Immature natural killer cell (primary cell): ENCODE results near the gene DNAH14. TPM values are rescaled to one million over a fixed set of nuclear protein-coding genes. Genes with fewer than 3 reads are reported as not detected.
"Not testable (repeated sequence)": the region's sequence is repeated elsewhere in the genome, so short reads cannot be mapped to it uniquely, and the experiment has no call there.

Source experiments
- DNase-seq, 3 donors: peaks; one replicate each; pipeline ENCODE4 v3.0.0; 2022; ENCODE audit warnings: mixed read lengths in 1 of 3
- H3K27ac Mint-ChIP-seq, 6 donors: one replicate each; pipeline ENCODE4 v1.8.0; 2020; ENCODE audit warnings: mixed read lengths in 6 of 6, mild to moderate bottlenecking in 5 of 6, inconsistent platforms in 4 of 6, moderate library complexity in 3 of 6
- H3K27me3 Mint-ChIP-seq, 3 donors: one replicate each; pipeline ENCODE4 v1.8.0; 2020 to 2021; ENCODE audit warnings: low read depth in 3 of 3, mild to moderate bottlenecking in 3 of 3, mixed read lengths in 3 of 3, moderate library complexity in 3 of 3, inconsistent platforms in 1 of 3
- H3K36me3 Mint-ChIP-seq, 3 donors: one replicate each; pipeline ENCODE4 v1.8.0; 2020; ENCODE audit warnings: mixed read lengths in 3 of 3, inconsistent platforms in 2 of 3, mild to moderate bottlenecking in 2 of 3
- H3K4me1 Mint-ChIP-seq, 2 donors: one replicate each; pipeline ENCODE4 v1.8.0; 2020; ENCODE audit warnings: inconsistent platforms in 2 of 2, mild to moderate bottlenecking in 2 of 2, mixed read lengths in 2 of 2, moderate library complexity in 1 of 2
- H3K4me3 Mint-ChIP-seq, 5 donors: one replicate each; pipeline ENCODE4 v1.8.0; 2020; ENCODE audit warnings: mild to moderate bottlenecking in 5 of 5, mixed read lengths in 5 of 5, inconsistent platforms in 3 of 5, moderate library complexity in 3 of 5
- H3K9me3 Mint-ChIP-seq, 6 donors: one replicate each; pipeline ENCODE4 v1.8.0; 2020; ENCODE audit warnings: mild to moderate bottlenecking in 6 of 6, mixed read lengths in 6 of 6, inconsistent platforms in 4 of 6, moderate library complexity in 3 of 6
- polyA plus RNA-seq, 3 donors: library from polyadenylated mRNA; unstranded; fragments of 300-500 nt; fragmentation: Illumina TruSeq; gene quantifications; one replicate each; pipeline ENCODE4 v1.2.3, GENCODE V29; 2021

Gene DNAH14
- polyA plus RNA-seq, 3 donors from 2014 or later = 0.14 to 2.3 (median 1.4) TPM

GRCh38 chr1:225280563-225280962, 351.1 kb downstream of the DNAH14 start:
- no peak for DNase-seq
- Mint-ChIP-seq H3K4me1 (no peaks in the 10 kb centered on the region), H3K36me3 (peaks cover 0 to 3% (median 0%) of the 10 kb centered on the region in 3 donors), H3K27ac (no peak overlapping the region), H3K4me3 (no peak overlapping the region), H3K27me3 (peaks cover 0 to 17% (median 5%) of the 10 kb centered on the region in 3 donors), H3K9me3 (peaks cover 2 to 24% (median 17%) of the 10 kb centered on the region in 6 donors)

GRCh38 chr1:225290244-225290643, 360.8 kb downstream of the DNAH14 start:
- Mint-ChIP-seq H3K36me3 (peaks cover 5 to 6% (median 6%) of the 10 kb centered on the region in 3 donors), H3K9me3 (peaks cover 5 to 24% (median 15%) of the 10 kb centered on the region in 6 donors), H3K27ac (no peak overlapping the region), H3K4me1 (no peaks in the 10 kb centered on the region), H3K4me3 (no peak overlapping the region), H3K27me3 (peaks cover 2 to 6% (median 2%) of the 10 kb centered on the region in 3 donors)
- DNase-seq = no peak

GRCh38 chr1:225299624-225300023, 370.1 kb downstream of the DNAH14 start:
- no peak for DNase-seq
- Mint-ChIP-seq H3K27me3 (peaks cover 3 to 8% (median 3%) of the 10 kb centered on the region in 3 donors), H3K4me1 (no peaks in the 10 kb centered on the region), H3K27ac (no peak overlapping the region), H3K36me3 (peaks cover 6 to 13% (median 9%) of the 10 kb centered on the region in 3 donors), H3K4me3 (no peak overlapping the region), H3K9me3 (peaks cover 10 to 26% (median 14%) of the 10 kb centered on the region in 6 donors)

GRCh38 chr1:225300381-225300780, 370.9 kb downstream of the DNAH14 start:
- Mint-ChIP-seq H3K36me3 (peaks cover 0 to 7% (median 2%) of the 10 kb centered on the region in 3 donors), H3K27ac (no peak overlapping the region), H3K4me1 (no peaks in the 10 kb centered on the region), H3K4me3 (no peak overlapping the region), H3K27me3 (peaks cover 3 to 8% (median 3%) of the 10 kb centered on the region in 3 donors), H3K9me3 (peaks cover 3 to 18% (median 9%) of the 10 kb centered on the region in 6 donors)
- DNase-seq = no peak

- no peaks in the 10 kb centered on the region for H3K9me3 Mint-ChIP-seq
- no peak for DNase-seq
- no peaks in the 10 kb centered on the region for H3K36me3 Mint-ChIP-seq
- H3K27me3 Mint-ChIP-seq = peaks cover 0 to 6% (median 0%) of the 10 kb centered on the region in 3 donors
- H3K27ac Mint-ChIP-seq = no peak overlapping the region
- H3K4me1 Mint-ChIP-seq = no peaks in the 10 kb centered on the region
- H3K4me3 Mint-ChIP-seq = no peak overlapping the region
These were observed 375.5 kb downstream of the DNAH14 start for GRCh38 chr1:225304996-225305395.

- DNase-seq, H3K27ac Mint-ChIP-seq, H3K9me3 Mint-ChIP-seq, H3K4me1 Mint-ChIP-seq, H3K4me3 Mint-ChIP-seq, H3K36me3 Mint-ChIP-seq: not testable (repeated sequence)
- H3K27me3 Mint-ChIP-seq = peaks cover 2 to 19% (median 2%) of the 10 kb centered on the region in 3 donors
These were observed 381.1 kb downstream of the DNAH14 start for GRCh38 chr1:225310544-225310943.

- Mint-ChIP-seq H3K27me3 (peaks cover 4 to 10% (median 4%) of the 10 kb centered on the region in 3 donors), H3K4me1 (no peaks in the 10 kb centered on the region), H3K4me3 (no peak overlapping the region), H3K27ac (no peak overlapping the region), H3K36me3 (no peaks in the 10 kb centered on the region), H3K9me3 (peaks cover 0 to 5% (median 0%) of the 10 kb centered on the region in 6 donors)
- peak in 2 of 3 donors; percentile 3 to 15 for DNase-seq
These were observed 389.5 kb downstream of the DNAH14 start for GRCh38 chr1:225318706-225319575.

- no peak overlapping the region for H3K4me3 Mint-ChIP-seq
- H3K4me1 Mint-ChIP-seq = no peaks in the 10 kb centered on the region
- peaks cover 2 to 7% (median 4%) of the 10 kb centered on the region in 3 donors for H3K27me3 Mint-ChIP-seq
- H3K36me3 Mint-ChIP-seq = no peaks in the 10 kb centered on the region
- peaks cover 0 to 2% (median 0%) of the 10 kb centered on the region in 6 donors for H3K9me3 Mint-ChIP-seq
- H3K27ac Mint-ChIP-seq = no peak overlapping the region
- no peak for DNase-seq
These were observed 390.4 kb downstream of the DNAH14 start for GRCh38 chr1:225319871-225320270.

- no peak for DNase-seq
- Mint-ChIP-seq H3K4me1 (no peaks in the 10 kb centered on the region), H3K9me3 (no peaks in the 10 kb centered on the region), H3K36me3 (no peaks in the 10 kb centered on the region), H3K4me3 (no peak overlapping the region), H3K27ac (no peak overlapping the region), H3K27me3 (peaks cover 0 to 4% (median 2%) of the 10 kb centered on the region in 3 donors)
These were observed 392.3 kb downstream of the DNAH14 start for GRCh38 chr1:225321784-225322183.

GRCh38 chr1:225329041-225329440, 399.6 kb downstream of the DNAH14 start:
- Mint-ChIP-seq H3K36me3 (no peaks in the 10 kb centered on the region), H3K4me3 (no peak overlapping the region), H3K9me3 (no peaks in the 10 kb centered on the region), H3K27ac (no peak overlapping the region), H3K27me3 (peaks cover 0 to 3% (median 1%) of the 10 kb centered on the region in 3 donors), H3K4me1 (no peaks in the 10 kb centered on the region)
- DNase-seq = no peak

GRCh38 chr1:225329996-225330395, 400.5 kb downstream of the DNAH14 start:
- H3K9me3 Mint-ChIP-seq, H3K27ac Mint-ChIP-seq, H3K27me3 Mint-ChIP-seq, DNase-seq, H3K36me3 Mint-ChIP-seq, H3K4me1 Mint-ChIP-seq, H3K4me3 Mint-ChIP-seq: not testable (repeated sequence)

GRCh38 chr1:225332686-225333085, 403.2 kb downstream of the DNAH14 start:
- DNase-seq = no peak
- Mint-ChIP-seq H3K4me1 (no peaks in the 10 kb centered on the region), H3K27me3 (no peaks in the 10 kb centered on the region), H3K36me3 (no peaks in the 10 kb centered on the region), H3K9me3 (no peaks in the 10 kb centered on the region), H3K27ac (no peak overlapping the region), H3K4me3 (no peak overlapping the region)

- not testable (repeated sequence) for H3K4me3 Mint-ChIP-seq, H3K27ac Mint-ChIP-seq, H3K36me3 Mint-ChIP-seq, DNase-seq, H3K4me1 Mint-ChIP-seq, H3K27me3 Mint-ChIP-seq, H3K9me3 Mint-ChIP-seq
These were observed 405.8 kb downstream of the DNAH14 start for GRCh38 chr1:225335098-225335778.

- H3K36me3 Mint-ChIP-seq = no peaks in the 10 kb centered on the region
- H3K27me3 Mint-ChIP-seq = peaks cover 0 to 8% (median 4%) of the 10 kb centered on the region in 3 donors
- no peak overlapping the region for H3K4me3 Mint-ChIP-seq
- H3K9me3 Mint-ChIP-seq = no peaks in the 10 kb centered on the region
- peaks cover 0 to 7% of the 10 kb centered on the region in 2 donors for H3K4me1 Mint-ChIP-seq
- no peak overlapping the region for H3K27ac Mint-ChIP-seq
- DNase-seq = no peak
These were observed 409.1 kb downstream of the DNAH14 start for GRCh38 chr1:225338545-225338944.
